WTC11 (cell line): ENCODE data around the gene AK2.

Experiments
- ZNF232 ChIP-seq: sonication (generic); formaldehyde crosslinking; IDR thresholded peaks from 2 replicates; pipeline ENCODE4 v1.8.0; 2022; ENCODE audit warnings: mild to moderate bottlenecking, missing genetic modification reagents
- TF ChIP-seq, protein P1 (sequence below): fragments of 200-600 bp; IDR thresholded peaks from 2 replicates; pipeline ENCODE4 v1.8.0; 2022; ENCODE audit warnings: antibody characterized with exemption

- TF ChIP-seq ZNF232: no peak
- TF ChIP-seq, protein P1, sequence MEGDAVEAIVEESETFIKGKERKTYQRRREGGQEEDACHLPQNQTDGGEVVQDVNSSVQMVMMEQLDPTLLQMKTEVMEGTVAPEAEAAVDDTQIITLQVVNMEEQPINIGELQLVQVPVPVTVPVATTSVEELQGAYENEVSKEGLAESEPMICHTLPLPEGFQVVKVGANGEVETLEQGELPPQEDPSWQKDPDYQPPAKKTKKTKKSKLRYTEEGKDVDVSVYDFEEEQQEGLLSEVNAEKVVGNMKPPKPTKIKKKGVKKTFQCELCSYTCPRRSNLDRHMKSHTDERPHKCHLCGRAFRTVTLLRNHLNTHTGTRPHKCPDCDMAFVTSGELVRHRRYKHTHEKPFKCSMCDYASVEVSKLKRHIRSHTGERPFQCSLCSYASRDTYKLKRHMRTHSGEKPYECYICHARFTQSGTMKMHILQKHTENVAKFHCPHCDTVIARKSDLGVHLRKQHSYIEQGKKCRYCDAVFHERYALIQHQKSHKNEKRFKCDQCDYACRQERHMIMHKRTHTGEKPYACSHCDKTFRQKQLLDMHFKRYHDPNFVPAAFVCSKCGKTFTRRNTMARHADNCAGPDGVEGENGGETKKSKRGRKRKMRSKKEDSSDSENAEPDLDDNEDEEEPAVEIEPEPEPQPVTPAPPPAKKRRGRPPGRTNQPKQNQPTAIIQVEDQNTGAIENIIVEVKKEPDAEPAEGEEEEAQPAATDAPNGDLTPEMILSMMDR: no peak
Observed at GRCh38 chr1:33060579-33061083, 23.9 kb upstream of the AK2 start.
